GM11168 (cell line): ENCODE results near the gene MYLK.

ENCODE experiments used
- in situ Hi-C: fragments of 300-500 bp; cut with MboI; formaldehyde crosslinking; loops from one replicate; pipeline ENCODE4 v1.12.0; 2022; ENCODE audit warnings: low sequenced_read_pairs; ENCODE audit not compliant: unreplicated experiment

Gene MYLK

GRCh38 chr3:123660141-123660675, 223.9 kb downstream of the MYLK start:
- in situ Hi-C loops = no loop called here

DNA sequence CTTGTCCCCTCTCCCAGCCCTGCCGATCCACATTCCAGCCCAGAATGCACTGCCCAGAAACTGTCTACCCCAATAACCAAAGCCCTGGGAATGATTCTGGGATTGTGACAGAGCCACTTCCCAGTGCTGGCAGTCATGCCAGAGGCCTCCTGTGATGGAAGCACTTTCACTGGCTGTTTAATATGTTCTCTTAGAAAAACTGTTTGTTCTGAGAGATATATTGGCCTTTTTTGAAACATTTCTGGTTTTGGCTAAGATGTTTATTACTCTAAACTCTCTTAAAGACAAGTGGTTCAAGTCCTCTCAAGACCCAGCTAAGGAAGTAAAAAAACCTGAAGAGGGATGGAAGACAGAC, 225.3 kb downstream of the MYLK start:
- in situ Hi-C loops = loop anchor here (5.0 kb wide), 1 partner anchor 63 kb away; no protein-coding TSS in a partner anchor

- in situ Hi-C loops = loop anchor here (5.0 kb wide), 1 partner anchor 64 kb away; no protein-coding TSS in a partner anchor
These were observed 225.8 kb downstream of the MYLK start for GRCh38 chr3:123658118-123658851.

DNA sequence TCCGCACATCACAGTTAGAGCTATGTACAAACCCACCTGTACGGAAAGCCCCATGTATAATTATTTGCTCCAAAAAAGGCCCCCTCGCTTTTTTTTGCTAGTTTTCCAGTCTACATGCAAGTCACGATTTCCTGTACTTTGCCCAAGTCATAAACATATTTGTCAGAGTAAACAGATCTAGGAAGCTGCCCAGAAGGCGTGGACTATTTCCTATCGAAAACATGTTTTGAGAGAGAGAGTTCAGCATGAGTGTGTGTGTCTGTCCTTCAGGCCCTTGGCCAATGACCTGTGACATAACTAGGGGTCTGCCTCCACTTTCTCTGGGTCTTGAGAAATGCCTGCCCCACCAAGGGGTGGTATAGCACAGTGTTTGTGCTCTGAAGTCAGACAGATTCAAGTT, 226.6 kb downstream of the MYLK start:
- in situ Hi-C loops = loop anchor here (5.0 kb wide), 1 partner anchor 65 kb away; no protein-coding TSS in a partner anchor

DNA sequence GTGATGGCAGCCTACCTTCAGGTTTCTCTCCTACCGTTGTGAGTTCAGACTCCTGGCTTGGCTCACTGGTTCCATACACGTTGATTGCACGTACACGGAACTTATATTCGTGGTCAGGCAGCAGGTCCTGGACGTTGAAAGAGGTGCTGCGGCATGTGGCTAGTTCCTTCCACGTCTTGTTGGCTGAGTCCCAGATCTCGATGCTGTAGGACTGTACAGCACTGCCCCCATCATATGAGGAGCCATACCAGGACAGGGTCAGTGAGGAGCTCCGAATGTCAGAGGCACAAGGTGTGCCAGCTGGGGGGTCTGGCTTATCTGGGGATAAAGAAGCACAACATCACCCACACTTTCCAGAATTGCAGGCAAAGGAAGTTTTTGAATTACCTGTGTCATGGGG, 227.0 kb downstream of the MYLK start:
- in situ Hi-C loops = loop anchor here (5.0 kb wide), 1 partner anchor 65 kb away; no protein-coding TSS in a partner anchor

GRCh38 chr3:123656691-123657090, 227.4 kb downstream of the MYLK start:
- in situ Hi-C loops = loop anchor here (5.0 kb wide), 1 partner anchor 66 kb away; no protein-coding TSS in a partner anchor

DNA sequence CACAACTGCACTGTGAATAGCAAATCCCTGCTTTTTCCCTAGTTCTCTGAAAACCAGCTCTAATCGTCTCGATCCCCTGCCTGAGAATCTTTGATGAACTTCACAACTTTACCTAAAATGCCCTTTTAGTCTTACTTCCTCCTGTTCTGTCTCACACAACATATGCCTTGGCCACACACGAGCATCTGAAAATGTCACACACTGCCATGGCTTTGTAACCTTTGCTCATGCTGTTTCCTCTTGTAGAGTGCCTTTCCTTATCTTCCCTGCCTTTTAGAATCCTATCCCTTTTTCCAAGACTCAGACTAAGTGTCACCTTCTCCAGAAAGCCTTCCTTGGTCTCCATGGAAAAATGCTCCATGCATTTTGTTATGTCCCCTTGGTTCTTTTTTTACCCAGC, 227.9 kb downstream of the MYLK start:
- in situ Hi-C loops = loop anchor here (5.0 kb wide), 1 partner anchor 66 kb away; no protein-coding TSS in a partner anchor

- in situ Hi-C loops = loop anchor here (5.0 kb wide), 1 partner anchor 67 kb away; no protein-coding TSS in a partner anchor
These were observed 228.7 kb downstream of the MYLK start for GRCh38 chr3:123655400-123655799.

GRCh38 chr3:123653221-123653682, 230.9 kb downstream of the MYLK start:
- in situ Hi-C loops = no loop called here

GRCh38 chr3:123652342-123652984, 231.7 kb downstream of the MYLK start:
- in situ Hi-C loops = no loop called here

GRCh38 chr3:123651449-123652341, 232.4 kb downstream of the MYLK start:
- in situ Hi-C loops = no loop called here

GRCh38 chr3:123650101-123650500, 234.0 kb downstream of the MYLK start:
- in situ Hi-C loops = no loop called here

GRCh38 chr3:123648696-123649405, 235.3 kb downstream of the MYLK start:
- in situ Hi-C loops = no loop called here

- in situ Hi-C loops = no loop called here
These were observed 239.8 kb downstream of the MYLK start for GRCh38 chr3:123644358-123644757.

GRCh38 chr3:123642957-123643330, 241.2 kb downstream of the MYLK start:
- in situ Hi-C loops = no loop called here

DNA sequence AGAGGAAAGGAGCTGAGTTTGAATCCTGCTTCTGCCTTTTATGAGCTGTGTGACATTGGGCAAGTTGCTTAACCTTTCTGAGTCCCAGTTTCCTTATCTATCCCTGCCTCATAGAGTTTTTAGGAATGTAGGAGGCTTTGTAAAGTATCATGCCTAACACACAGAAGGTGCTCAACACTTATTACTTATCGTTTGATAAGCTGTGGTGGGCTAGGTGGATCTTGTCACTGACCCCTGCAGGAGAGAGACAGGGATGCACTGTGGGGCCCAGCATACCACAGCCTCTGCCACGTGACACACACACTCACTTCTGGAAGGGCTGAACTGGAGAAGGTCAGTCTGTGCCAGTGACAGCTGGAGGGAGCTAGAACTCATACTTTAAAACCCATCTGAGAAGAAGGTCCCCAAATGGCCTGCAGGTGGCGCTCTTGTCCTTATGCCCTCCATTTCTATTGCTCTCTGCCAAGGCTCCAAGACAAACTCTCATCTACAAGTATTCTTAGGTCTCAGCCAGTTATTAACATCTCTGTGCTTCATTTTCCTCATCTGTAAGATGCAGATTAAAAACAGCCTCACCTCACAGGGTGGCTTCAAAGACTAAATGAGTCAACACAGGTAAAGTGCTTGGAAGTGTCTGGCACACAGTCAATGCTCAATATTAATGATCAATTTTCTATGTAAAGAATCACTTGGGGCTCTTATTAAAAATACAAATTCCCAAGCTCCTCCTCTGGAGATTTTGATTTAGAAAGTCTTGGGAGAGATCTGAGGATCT, 241.8 kb downstream of the MYLK start:
- in situ Hi-C loops = no loop called here

DNA sequence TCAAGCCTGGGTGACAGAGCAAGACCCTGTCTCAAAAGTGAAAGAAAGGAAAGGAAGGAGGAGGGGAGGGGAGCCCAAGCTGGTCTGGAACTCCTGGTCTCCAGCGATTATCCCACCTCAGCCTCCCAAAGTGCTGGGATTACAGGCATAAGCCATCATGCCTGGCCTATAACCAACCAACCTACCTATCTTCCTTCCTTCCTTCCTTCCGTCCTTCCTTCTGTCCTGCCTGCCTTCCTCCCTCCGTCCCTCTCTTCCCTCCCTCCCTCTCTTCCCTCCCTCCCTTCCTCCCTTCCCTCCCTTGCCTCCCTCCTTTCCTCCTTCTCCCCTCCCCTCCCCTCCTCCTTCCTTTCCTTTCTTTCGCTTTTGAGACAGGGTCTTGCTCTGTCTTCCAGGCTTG, 242.6 kb downstream of the MYLK start:
- in situ Hi-C loops = no loop called here

DNA sequence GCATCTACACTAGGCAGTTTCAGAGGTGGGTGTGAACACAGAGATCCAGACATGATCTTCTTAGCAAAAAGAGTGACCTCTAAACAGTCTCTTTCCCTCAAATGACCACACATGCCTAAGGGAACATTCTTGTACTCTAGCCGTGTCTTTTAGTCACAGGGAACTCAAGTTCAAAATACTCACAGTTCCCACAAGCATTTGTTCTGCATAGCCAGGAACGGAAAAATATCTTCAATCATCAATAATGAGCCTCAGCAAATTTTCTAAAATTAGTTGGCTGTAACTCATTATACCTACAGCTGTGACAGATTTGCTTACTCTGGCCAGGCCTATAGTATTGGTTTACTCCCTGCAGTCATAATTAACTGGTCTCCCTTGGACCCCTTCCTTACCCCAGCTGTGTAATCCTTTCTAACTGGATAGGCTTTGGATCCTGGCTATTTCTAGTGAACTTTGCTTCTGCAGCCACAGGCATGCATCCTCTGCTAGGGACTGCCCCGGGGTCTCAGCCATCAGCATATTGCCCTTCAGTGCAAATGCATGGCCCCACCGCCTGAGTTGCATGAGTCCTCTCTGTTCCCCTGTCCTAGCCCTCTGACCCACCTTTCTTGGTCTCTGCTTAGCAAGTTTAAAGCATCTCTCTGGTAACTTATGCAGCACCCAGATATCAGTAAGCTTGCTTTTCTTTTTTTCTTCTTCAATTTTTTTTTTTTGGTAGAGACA, 243.2 kb downstream of the MYLK start:
- in situ Hi-C loops = no loop called here
